Sigmoid colon (tissue), 7 donors: ENCODE results near the gene CEND1. TPM values are rescaled to one million over a fixed set of nuclear protein-coding genes. Genes with fewer than 3 reads are reported as not detected.
A peak's percentile ranks its signal among the peaks of the same experiment; 100 is the strongest.

Source experiments
- DNase-seq: peaks from one replicate; pipeline ENCODE4 v3.0.0-alpha.2; 2019
- H3K27ac ChIP-seq, 4 donors: fragments of 200-600 bp; sonication (generic); one replicate each; pipeline ENCODE4 v1.5.1; 2016 to 2019; ENCODE audit warnings: mild to moderate bottlenecking in 1 of 4
- H3K27me3 ChIP-seq, 3 donors: fragments of 200-600 bp; sonication (generic); one replicate each; pipeline ENCODE4 v1.5.1; 2019; ENCODE audit warnings: mild to moderate bottlenecking in 1 of 3
- H3K36me3 ChIP-seq, 4 donors: fragments of 200-600 bp; sonication (generic); one replicate each; pipeline ENCODE4 v1.5.1; 2016 to 2019
- H3K4me1 ChIP-seq, 4 donors: fragments of 200-600 bp; sonication (generic); one replicate each; pipeline ENCODE4 v1.5.1; 2017 to 2019
- H3K4me3 ChIP-seq, 4 donors: fragments of 200-600 bp; sonication (generic); one replicate each; pipeline ENCODE4 v1.5.1; 2017 to 2019; ENCODE audit warnings: mild to moderate bottlenecking in 2 of 4, moderate library complexity in 1 of 4
- H3K9me3 ChIP-seq, 4 donors: fragments of 200-600 bp in 3 of 4; sonication (generic) in 3 of 4; one replicate each; pipeline versions ENCODE4 v1.5.1 to v1.6.1; 2013 to 2019
- EP300 ChIP-seq, 4 donors: sonication (generic); formaldehyde crosslinking; IDR thresholded peaks; one replicate each; pipeline ENCODE4 v1.6.1; 2017; ENCODE audit warnings: antibody characterized with exemption in 4 of 4
- POLR2A ChIP-seq, 2 donors: fragments of 450-650 bp; IDR thresholded peaks; one replicate each; pipeline ENCODE4 v1.6.1; 2016; ENCODE audit warnings: antibody characterized with exemption in 2 of 2, mild to moderate bottlenecking in 2 of 2, moderate library complexity in 2 of 2
- POLR2AphosphoS5 ChIP-seq, 4 donors: sonication (generic); formaldehyde crosslinking; IDR thresholded peaks; one replicate each; pipeline ENCODE4 v1.6.1; 2017; ENCODE audit warnings: antibody characterized with exemption in 4 of 4
- WGBS, 2 donors: extraction: QIAGEN DNeasy Blood & Tissue Kit; methylation state at CpG; one replicate each; pipeline ENCODE4 v1.1.7; 2013; 5-methylcytosine and 5-hydroxymethylcytosine counted together
- intact Hi-C: fragments of 100-400 bp; cut with DNase I; formaldehyde crosslinking; loops from one replicate; pipeline ENCODE4 v1.15.1; 2023
- polyA plus RNA-seq, 3 donors: library from polyadenylated mRNA; stranded (reverse); fragments of 200-250 nt; gene quantifications; one replicate each; pipeline ENCODE4 v1.2.3, GENCODE V29; 2013
- total RNA-seq, 4 donors: library from RNA; depleted of rRNA; stranded (reverse); fragments of >200 nt; gene quantifications; one replicate each; pipeline ENCODE4 v1.1.0, GENCODE V29; 2016
- TF ChIP-seq, protein P1 (sequence below), 4 experiments: fragments of 450-650 bp in 3 of 4; fragments of 200-600 bp in 1 of 4; IDR thresholded peaks; one replicate each; pipeline ENCODE4 v1.5.1; 2016 to 2019; ENCODE audit warnings: antibody characterized with exemption in 4 of 4, mild to moderate bottlenecking in 3 of 4, moderate library complexity in 2 of 4
- donor health status: healthy with polysubstance abuse.
- donor health status: Bipolar disorder and iron deficiency.
- donor health status: healthy.

CEND1 gene
- total and polyA plus RNA-seq, 7 donors, result 1.8 to 3.6 (median 2.2) TPM; not detected in 2

DNA sequence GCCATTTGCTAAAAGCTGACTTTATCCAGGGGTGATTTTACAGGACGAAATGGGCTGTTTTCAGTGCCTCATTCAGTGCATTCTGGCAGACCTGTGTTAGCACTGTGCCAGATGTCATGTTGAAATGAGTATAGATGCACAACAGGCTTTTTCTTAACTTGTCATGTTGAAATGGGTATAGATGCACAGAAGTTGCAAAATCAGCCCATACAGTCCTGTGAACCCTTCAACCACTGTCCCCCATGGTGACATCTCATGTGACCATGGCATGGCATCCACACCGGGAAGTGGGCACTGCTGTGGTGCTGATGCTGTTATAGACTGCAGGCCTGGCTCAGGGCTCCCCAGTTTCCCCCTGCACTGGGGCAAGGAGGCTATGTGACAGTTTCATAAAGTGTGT, 40.2 kb downstream of the CEND1 start:
- no peaks in the 10 kb centered on the region for H3K27me3 ChIP-seq
- WGBS, 2 donors, result 61 to 75% methylated on average over 2 of the region's 2 CpGs
- no peaks in the 10 kb centered on the region for H3K36me3 ChIP-seq
- no peak overlapping the region for H3K4me3 ChIP-seq
- DNase-seq, result no peak
- no peak overlapping the region for H3K27ac ChIP-seq
- intact Hi-C loops, result loop anchor here (5.0 kb wide), 1 partner anchor 48 kb away; the partner anchor contains the start of gene SLC25A22
- H3K4me1 ChIP-seq, result peaks cover 0 to 30% (median 22%) of the 10 kb centered on the region in 4 donors
- no peaks in the 10 kb centered on the region for H3K9me3 ChIP-seq
- TF ChIP-seq POLR2AphosphoS5 (IDR thresholded peaks at IDR 0.05), result no peak
- TF ChIP-seq, protein P1, sequence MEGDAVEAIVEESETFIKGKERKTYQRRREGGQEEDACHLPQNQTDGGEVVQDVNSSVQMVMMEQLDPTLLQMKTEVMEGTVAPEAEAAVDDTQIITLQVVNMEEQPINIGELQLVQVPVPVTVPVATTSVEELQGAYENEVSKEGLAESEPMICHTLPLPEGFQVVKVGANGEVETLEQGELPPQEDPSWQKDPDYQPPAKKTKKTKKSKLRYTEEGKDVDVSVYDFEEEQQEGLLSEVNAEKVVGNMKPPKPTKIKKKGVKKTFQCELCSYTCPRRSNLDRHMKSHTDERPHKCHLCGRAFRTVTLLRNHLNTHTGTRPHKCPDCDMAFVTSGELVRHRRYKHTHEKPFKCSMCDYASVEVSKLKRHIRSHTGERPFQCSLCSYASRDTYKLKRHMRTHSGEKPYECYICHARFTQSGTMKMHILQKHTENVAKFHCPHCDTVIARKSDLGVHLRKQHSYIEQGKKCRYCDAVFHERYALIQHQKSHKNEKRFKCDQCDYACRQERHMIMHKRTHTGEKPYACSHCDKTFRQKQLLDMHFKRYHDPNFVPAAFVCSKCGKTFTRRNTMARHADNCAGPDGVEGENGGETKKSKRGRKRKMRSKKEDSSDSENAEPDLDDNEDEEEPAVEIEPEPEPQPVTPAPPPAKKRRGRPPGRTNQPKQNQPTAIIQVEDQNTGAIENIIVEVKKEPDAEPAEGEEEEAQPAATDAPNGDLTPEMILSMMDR (IDR thresholded peaks at IDR 0.05), result no peak
- no peak for TF ChIP-seq EP300 (IDR thresholded peaks at IDR 0.05)
- TF ChIP-seq POLR2A (IDR thresholded peaks at IDR 0.05), result no peak

DNA sequence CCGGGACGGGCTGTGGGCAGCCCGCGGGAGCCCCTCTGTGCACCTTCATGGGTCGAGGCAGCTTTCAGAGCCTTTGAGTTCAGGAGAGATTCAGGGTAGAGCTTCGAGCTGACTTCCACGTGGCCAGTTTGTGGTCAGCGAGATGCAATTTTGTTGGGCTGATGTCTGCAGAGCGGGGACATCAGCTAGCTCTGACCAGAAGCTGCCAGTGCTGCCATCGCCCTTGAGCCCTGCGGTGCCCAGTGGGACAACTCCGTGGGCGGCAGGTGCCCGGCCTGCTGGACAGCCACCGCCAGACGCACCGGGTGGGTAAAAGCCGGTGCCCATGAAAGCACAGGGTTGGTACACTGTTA, 41.9 kb downstream of the CEND1 start:
- H3K27ac ChIP-seq, result peak overlapping the region; percentile 82 to 89 (median 87)
- no peaks in the 10 kb centered on the region for H3K27me3 ChIP-seq
- TF ChIP-seq POLR2A (IDR thresholded peaks at IDR 0.05) (no peak), POLR2AphosphoS5 (IDR thresholded peaks at IDR 0.05) (no peak), EP300 (IDR thresholded peaks at IDR 0.05) (no peak)
- TF ChIP-seq, protein P1 (IDR thresholded peaks at IDR 0.05), result no peak
- H3K4me3 ChIP-seq, result peak overlapping the region; percentile 76 to 99 (median 97)
- 3 to 4% methylated on average over 18 of the region's 18 CpGs for WGBS, 2 donors
- H3K4me1 ChIP-seq, result peaks cover 0 to 30% (median 22%) of the 10 kb centered on the region in 4 donors
- intact Hi-C loops, result loop anchor here (5.0 kb wide), 1 partner anchor 49 kb away; the partner anchor contains the start of gene SLC25A22
- no peaks in the 10 kb centered on the region for H3K36me3 ChIP-seq
- no peaks in the 10 kb centered on the region for H3K9me3 ChIP-seq
- DNase-seq, result peak; percentile 64

DNA sequence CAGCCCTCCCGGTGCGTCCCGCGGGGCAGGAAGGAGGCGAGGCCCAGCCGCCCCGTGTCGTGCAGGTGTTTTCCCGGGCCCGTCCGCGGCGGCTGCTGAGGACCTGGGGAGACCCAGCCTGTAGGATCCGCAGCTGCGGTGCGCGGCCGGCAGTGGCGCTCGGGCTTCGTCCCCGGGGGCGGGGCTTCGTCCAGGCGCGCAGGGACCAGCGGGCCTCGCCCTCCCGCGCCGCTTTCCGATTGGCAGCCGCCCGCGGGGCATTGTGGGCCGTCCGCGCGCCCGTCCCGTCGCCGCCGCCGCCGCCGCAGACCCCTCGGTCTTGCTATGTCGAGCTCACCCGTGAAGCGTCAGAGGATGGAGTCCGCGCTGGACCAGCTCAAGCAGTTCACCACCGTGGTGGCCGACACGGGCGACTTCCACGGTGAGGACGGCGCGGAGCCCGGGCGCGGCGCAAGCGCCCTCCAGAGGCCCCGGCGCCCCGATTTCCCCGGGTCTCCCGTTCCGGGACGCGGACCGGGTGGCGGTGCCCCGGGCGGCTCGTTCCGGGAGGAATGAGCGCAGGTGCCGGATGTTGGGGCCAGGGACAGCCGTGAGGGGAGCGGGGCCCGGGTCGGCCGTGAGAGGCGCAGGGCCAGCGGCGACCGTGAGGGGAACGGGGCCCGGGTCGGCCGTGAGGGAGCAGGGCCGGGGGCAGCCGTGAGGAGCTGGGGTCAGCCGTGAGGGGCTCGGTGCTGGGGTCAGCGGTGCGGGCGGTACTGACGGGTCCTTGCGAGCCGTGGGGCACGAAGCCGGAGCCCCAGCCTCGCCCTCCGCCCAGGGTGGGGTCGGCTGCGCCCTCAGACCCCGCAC, 42.5 kb downstream of the CEND1 start, which contains the start of gene TALDO1:
Gene TALDO1, plus strand, starts transcription at position 307 of the 849 bp plus-strand sequence. Its CDS starts 18 bp downstream, at position 325.
- WGBS, 2 donors, result 0% methylated on average over 112 of the region's 112 CpGs
- DNase-seq, result peak; percentile 95
- H3K36me3 ChIP-seq, result no peaks in the 10 kb centered on the region
- peak within 1 kb of the TSS; percentile 76 to 99 (median 97) for H3K4me3 ChIP-seq
- intact Hi-C loops, result loop anchor here (5.0 kb wide), 1 partner anchor 50 kb away; the partner anchor contains the start of gene SLC25A22
- H3K27ac ChIP-seq, result peak within 1 kb of the TSS; percentile 82 to 89 (median 87)
- TF ChIP-seq POLR2A (IDR thresholded peaks at IDR 0.05) (peak; percentile 16 to 41), EP300 (IDR thresholded peaks at IDR 0.05) (no peak), POLR2AphosphoS5 (IDR thresholded peaks at IDR 0.05) (peak; percentile 39 to 90 (median 69))
- TF ChIP-seq, protein P1 (IDR thresholded peaks at IDR 0.05), result peak in 1 of 4 experiments; percentile 20
- no peaks in the 10 kb centered on the region for H3K27me3 ChIP-seq
- H3K9me3 ChIP-seq, result no peaks in the 10 kb centered on the region
- H3K4me1 ChIP-seq, result peaks cover 0 to 30% (median 22%) of the 10 kb centered on the region in 4 donors

DNA sequence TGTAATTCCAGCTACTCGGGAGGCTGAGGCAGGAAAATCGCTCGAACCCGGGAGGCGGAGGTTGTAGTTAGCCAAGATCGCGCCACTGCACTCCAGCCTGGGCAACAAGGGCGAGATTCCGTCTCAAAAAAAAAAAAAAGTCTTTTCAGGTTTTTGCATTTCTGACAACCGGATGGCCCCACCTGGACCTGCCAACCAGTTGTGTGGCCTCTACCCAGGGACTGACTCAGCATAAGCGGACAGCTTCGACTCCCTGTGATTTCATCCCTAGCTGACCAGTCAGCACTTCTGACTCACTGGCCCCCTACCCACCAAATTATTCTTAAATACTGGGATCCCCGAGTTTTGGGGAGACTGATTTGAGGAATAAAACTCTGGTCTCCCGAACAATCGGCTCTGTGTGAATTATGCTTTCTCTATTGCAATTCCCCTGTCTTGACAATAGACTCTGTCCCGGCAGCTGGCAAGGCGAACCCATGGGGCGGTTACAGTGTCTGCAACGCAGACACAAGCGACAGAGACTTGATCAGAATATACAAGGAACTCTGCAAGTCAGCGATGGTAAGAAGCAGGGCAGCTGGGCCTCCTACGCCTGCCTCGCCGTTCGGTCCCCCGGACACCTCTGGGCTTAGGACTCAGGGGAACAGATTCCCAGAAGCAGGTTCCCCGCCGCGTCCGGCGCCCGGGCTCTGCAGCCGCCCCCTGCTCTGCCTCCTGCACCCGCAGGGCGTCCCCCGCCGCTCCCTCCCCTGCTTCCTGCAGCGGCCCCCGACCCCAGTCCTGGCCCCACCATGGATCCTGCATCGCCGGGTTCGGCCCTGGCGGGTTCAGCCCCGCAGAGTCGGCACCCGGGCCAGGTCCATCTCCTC, 43.4 kb downstream of the CEND1 start:
- peak; percentile 65 for DNase-seq

More for the DNA sequence above, 43.4 kb downstream of the CEND1 start:
- H3K27ac ChIP-seq, result peak overlapping the region; percentile 82 to 89 (median 87)
- H3K4me3 ChIP-seq, result peak overlapping the region; percentile 76 to 99 (median 97)
- intact Hi-C loops, result loop anchor here (5.0 kb wide), 1 partner anchor 51 kb away; the partner anchor contains the start of gene SLC25A22
- no peaks in the 10 kb centered on the region for H3K9me3 ChIP-seq
- H3K36me3 ChIP-seq, result no peaks in the 10 kb centered on the region
- WGBS, 2 donors, result 26 to 27% methylated on average over 46 of the region's 46 CpGs
- no peaks in the 10 kb centered on the region for H3K27me3 ChIP-seq
- H3K4me1 ChIP-seq, result peaks cover 0 to 30% (median 22%) of the 10 kb centered on the region in 4 donors
- TF ChIP-seq POLR2A (IDR thresholded peaks at IDR 0.05) (no peak), POLR2AphosphoS5 (IDR thresholded peaks at IDR 0.05) (no peak)
